Inferior parietal cortex (tissue), 1 donor: ENCODE measurements around the gene PCYT1B.

ENCODE experiments used
- DNase-seq: peaks from one replicate; pipeline ENCODE4 v3.0.0-alpha.2; 2016; ENCODE audit errors: extremely low spot score

PCYT1B gene

GRCh38 chrX:24526616-24527015 lies 120.5 kb downstream of the PCYT1B start:
- DNase-seq: no peak

GRCh38 chrX:24525455-24525854 lies 121.7 kb downstream of the PCYT1B start:
- DNase-seq: no peak

DNA sequence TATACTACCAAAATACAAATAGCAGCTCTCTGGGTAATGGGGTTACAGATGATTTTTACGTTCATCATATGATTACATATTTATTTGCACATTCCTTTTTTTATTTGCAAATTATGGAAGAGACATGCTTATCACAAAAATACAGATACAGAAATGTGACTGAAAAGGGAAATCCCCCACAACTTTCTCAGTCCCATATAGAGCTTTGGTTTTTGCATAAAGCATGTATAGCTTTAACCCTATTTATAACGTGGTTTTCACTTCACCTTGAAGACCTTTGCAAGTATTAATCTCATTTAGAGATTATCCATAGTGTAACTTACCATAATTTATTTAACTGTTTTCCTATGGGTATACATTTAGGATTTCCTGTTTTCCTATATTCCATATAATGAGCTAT lies 126.7 kb downstream of the PCYT1B start:
- DNase-seq: no peak

- peak; percentile 61 for DNase-seq
Measured at GRCh38 chrX:24515447-24515846, 131.7 kb downstream of the PCYT1B start.

DNA sequence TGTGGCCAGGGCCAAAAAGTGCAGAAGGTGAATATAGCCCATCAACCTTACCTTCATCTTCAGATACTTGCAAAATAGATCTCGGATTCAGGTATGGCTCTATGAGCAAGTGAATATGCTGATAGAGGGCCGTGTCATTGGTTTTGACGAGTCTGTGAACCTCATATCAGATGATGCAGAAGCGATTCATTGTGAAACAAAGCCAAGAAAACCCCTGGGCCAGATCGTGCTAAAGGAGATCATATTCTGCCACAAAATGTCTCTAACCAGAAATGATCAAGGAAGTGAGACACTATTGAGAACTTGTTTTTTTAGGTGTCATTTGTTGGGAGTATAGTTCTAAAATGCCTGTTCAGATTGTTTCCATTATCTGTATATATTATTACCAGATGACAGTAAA lies 133.7 kb downstream of the PCYT1B start:
- DNase-seq: no peak

DNA sequence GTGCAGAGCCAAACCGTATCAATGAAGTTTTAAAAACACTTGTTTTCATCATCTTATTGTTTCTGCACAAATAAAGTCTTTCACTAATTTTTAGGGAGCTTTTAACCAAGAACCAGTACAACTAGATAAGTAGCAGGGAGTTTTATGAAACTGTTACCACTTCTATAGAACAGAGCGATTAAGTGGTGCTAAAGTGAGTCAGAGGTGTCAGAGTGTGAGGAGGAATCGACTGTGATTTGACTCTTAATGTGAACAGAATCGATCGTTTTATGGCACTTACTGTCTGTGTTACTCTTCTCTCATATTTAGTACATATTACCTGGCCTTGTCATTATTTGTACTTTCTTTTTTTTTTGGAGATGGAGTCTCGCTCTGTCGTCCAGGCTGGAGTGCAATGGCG lies 138.8 kb downstream of the PCYT1B start:
- no peak for DNase-seq
